ENCODE results near the gene DYRK3. TPM values are rescaled to one million over a fixed set of nuclear protein-coding genes. Genes with fewer than 3 reads are reported as not detected.

Gene DYRK3
- total and polyA plus RNA-seq, 2 donors (not counting 1 experiment from before 2014, with no cell fraction given), result 10.2 to 38.5 TPM

GRCh38 chr1:206684003-206684402 lies 48.7 kb downstream of the DYRK3 start:
- H3K27me3 ChIP-seq (ENCODE audit: control insufficient read depth, insufficient read depth, low read length), result peaks cover 6% of the 10 kb centered on the region
- DNase-seq (ENCODE audit: low read depth in 2 of 2), result no peak
- no peaks in the 10 kb centered on the region for H4K20me1 ChIP-seq (ENCODE audit: control insufficient read depth, extremely low read depth, insufficient read depth, low read length)
- TF ChIP-seq EZH2 (IDR thresholded peaks at IDR 0.05; ENCODE audit: low read length, missing control alignments) (no peak), CTCF (conservative IDR thresholded peaks at IDR 0.05 in 1 of 2, IDR thresholded peaks at IDR 0.05 in 1 of 2; ENCODE audit: low read depth in 1 of 2, low read length in 2 of 2) (no peak)
- no peak overlapping the region for H2AFZ ChIP-seq (ENCODE audit: low read length)
- H3K4me3 ChIP-seq (replicated peaks in 1 of 4; ENCODE audit: control extremely low read depth in 1 of 4, insufficient read depth in 1 of 4, low read depth in 3 of 4, low read length in 4 of 4), result peak overlapping the region in 3 of 4 experiments; percentile 57 to 82 (median 76)
- peaks cover 35% of the 10 kb centered on the region for H3K79me2 ChIP-seq (ENCODE audit: control insufficient read depth, insufficient read depth, low read length)
- H3K4me2 ChIP-seq (ENCODE audit: extremely low read depth, insufficient read depth, low read length), result peak overlapping the region; percentile 85
- peaks cover 11% of the 10 kb centered on the region for H3K4me1 ChIP-seq (ENCODE audit: control insufficient read depth, extremely low read depth, insufficient read depth, low read length)
- H3K9ac ChIP-seq (ENCODE audit: insufficient read depth, low read length), result no peak overlapping the region
- no peaks in the 10 kb centered on the region for H3K9me3 ChIP-seq (ENCODE audit: control insufficient read depth, insufficient read depth, low read depth, low read length)
- H3K27ac ChIP-seq (ENCODE audit: insufficient read depth, low read length), result no peak overlapping the region
- no peaks in the 10 kb centered on the region for H3K36me3 ChIP-seq (ENCODE audit: control insufficient read depth, insufficient read depth, low read length)

- Histone ChIP-seq H3K4me1 (ENCODE audit: control insufficient read depth, extremely low read depth, insufficient read depth, low read length) (peaks cover 11% of the 10 kb centered on the region), H2AFZ (ENCODE audit: low read length) (peak within 1 kb of the TSS; percentile 91), H3K9me3 (ENCODE audit: control insufficient read depth, insufficient read depth, low read depth, low read length) (no peaks in the 10 kb centered on the region), H4K20me1 (ENCODE audit: control insufficient read depth, extremely low read depth, insufficient read depth, low read length) (no peaks in the 10 kb centered on the region), H3K4me3 (replicated peaks in 1 of 4; ENCODE audit: control extremely low read depth in 1 of 4, insufficient read depth in 1 of 4, low read depth in 3 of 4, low read length in 4 of 4) (peak within 1 kb of the TSS; percentile 76 to 87 (median 84)), H3K4me2 (ENCODE audit: extremely low read depth, insufficient read depth, low read length) (peak within 1 kb of the TSS; percentile 85), H3K27ac (ENCODE audit: insufficient read depth, low read length) (peak within 1 kb of the TSS; percentile 95), H3K36me3 (ENCODE audit: control insufficient read depth, insufficient read depth, low read length) (no peaks in the 10 kb centered on the region), H3K27me3 (ENCODE audit: control insufficient read depth, insufficient read depth, low read length) (peaks cover 6% of the 10 kb centered on the region), H3K9ac (ENCODE audit: insufficient read depth, low read length) (peak within 1 kb of the TSS; percentile 95), H3K79me2 (ENCODE audit: control insufficient read depth, insufficient read depth, low read length) (peaks cover 42% of the 10 kb centered on the region)
- TF ChIP-seq EZH2 (IDR thresholded peaks at IDR 0.05; ENCODE audit: low read length, missing control alignments), result no peak
- no peak for TF ChIP-seq CTCF (conservative IDR thresholded peaks at IDR 0.05 in 1 of 2, IDR thresholded peaks at IDR 0.05 in 1 of 2; ENCODE audit: low read depth in 1 of 2, low read length in 2 of 2)
- DNase-seq (ENCODE audit: low read depth in 2 of 2), result peak; percentile 55 to 74
Observed at GRCh38 chr1:206684478-206685333, 49.4 kb downstream of the DYRK3 start, which contains the start of gene MAPKAPK2. TSS of gene MAPKAPK2 (plus strand) at chr1:206684905. CDS start at chr1:206685230, 325 bp downstream.

GRCh38 chr1:206685334-206685768 lies 50.0 kb downstream of the DYRK3 start:
- Histone ChIP-seq H4K20me1 (ENCODE audit: control insufficient read depth, extremely low read depth, insufficient read depth, low read length) (no peaks in the 10 kb centered on the region), H3K9ac (ENCODE audit: insufficient read depth, low read length) (peak overlapping the region; percentile 95), H3K4me3 (replicated peaks in 1 of 4; ENCODE audit: control extremely low read depth in 1 of 4, insufficient read depth in 1 of 4, low read depth in 3 of 4, low read length in 4 of 4) (peak overlapping the region; percentile 76 to 87 (median 82)), H2AFZ (ENCODE audit: low read length) (no peak overlapping the region), H3K36me3 (ENCODE audit: control insufficient read depth, insufficient read depth, low read length) (no peaks in the 10 kb centered on the region), H3K27ac (ENCODE audit: insufficient read depth, low read length) (peak overlapping the region; percentile 95), H3K27me3 (ENCODE audit: control insufficient read depth, insufficient read depth, low read length) (peaks cover 6% of the 10 kb centered on the region), H3K79me2 (ENCODE audit: control insufficient read depth, insufficient read depth, low read length) (peaks cover 48% of the 10 kb centered on the region), H3K4me2 (ENCODE audit: extremely low read depth, insufficient read depth, low read length) (no peak overlapping the region), H3K4me1 (ENCODE audit: control insufficient read depth, extremely low read depth, insufficient read depth, low read length) (peaks cover 14% of the 10 kb centered on the region), H3K9me3 (ENCODE audit: control insufficient read depth, insufficient read depth, low read depth, low read length) (no peaks in the 10 kb centered on the region)
- no peak for TF ChIP-seq CTCF (conservative IDR thresholded peaks at IDR 0.05 in 1 of 2, IDR thresholded peaks at IDR 0.05 in 1 of 2; ENCODE audit: low read depth in 1 of 2, low read length in 2 of 2)
- no peak for TF ChIP-seq EZH2 (IDR thresholded peaks at IDR 0.05; ENCODE audit: low read length, missing control alignments)
- peak in 1 of 2 donors; percentile 42 for DNase-seq (ENCODE audit: low read depth in 2 of 2)
